NB4 (cell line): ENCODE data around the gene ACOT9.

Source experiments
- CTCF ChIP-seq: IDR thresholded peaks from one replicate; pipeline ENCODE4 v1.5.1; 2012; ENCODE audit warnings: low read depth, low read length
- MAX ChIP-seq: IDR thresholded peaks from 2 replicates; pipeline ENCODE4 v1.6.1; 2011; ENCODE audit warnings: low read depth, low read length

- TF ChIP-seq CTCF: no peak
- TF ChIP-seq MAX: no peak
These were observed 46.5 kb upstream of the ACOT9 start for GRCh38 chrX:23789386-23790154.
